LoVo (cell line): ENCODE data around the gene CBX8.

ENCODE experiments used
- DNase-seq: peaks from one replicate; pipeline ENCODE4 v3.0.0-alpha.2; 2016; ENCODE audit warnings: low spot score

CBX8 gene

DNA sequence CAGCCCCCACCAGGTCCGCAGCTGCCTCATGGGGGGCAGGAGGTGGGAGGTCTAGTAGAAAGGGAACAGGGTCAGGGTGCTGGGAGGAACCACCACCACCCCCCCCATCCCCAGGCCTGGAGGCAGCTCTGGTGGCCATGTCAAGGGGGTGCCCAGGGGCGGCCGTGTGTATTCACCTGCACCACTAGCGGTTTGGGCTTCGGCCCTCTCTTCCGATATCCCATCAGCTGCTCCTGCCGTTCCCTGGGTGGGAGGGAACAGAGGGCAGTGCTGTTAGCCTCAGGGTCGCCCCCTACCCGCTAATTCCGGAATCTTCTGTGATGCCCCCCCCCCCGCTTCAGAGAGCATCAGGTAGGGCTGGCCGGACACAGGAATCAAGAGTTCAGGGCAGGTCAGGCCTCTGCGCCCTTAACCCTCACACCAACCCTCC lies 38.6 kb upstream of the CBX8 start:
- no peak for DNase-seq

DNA sequence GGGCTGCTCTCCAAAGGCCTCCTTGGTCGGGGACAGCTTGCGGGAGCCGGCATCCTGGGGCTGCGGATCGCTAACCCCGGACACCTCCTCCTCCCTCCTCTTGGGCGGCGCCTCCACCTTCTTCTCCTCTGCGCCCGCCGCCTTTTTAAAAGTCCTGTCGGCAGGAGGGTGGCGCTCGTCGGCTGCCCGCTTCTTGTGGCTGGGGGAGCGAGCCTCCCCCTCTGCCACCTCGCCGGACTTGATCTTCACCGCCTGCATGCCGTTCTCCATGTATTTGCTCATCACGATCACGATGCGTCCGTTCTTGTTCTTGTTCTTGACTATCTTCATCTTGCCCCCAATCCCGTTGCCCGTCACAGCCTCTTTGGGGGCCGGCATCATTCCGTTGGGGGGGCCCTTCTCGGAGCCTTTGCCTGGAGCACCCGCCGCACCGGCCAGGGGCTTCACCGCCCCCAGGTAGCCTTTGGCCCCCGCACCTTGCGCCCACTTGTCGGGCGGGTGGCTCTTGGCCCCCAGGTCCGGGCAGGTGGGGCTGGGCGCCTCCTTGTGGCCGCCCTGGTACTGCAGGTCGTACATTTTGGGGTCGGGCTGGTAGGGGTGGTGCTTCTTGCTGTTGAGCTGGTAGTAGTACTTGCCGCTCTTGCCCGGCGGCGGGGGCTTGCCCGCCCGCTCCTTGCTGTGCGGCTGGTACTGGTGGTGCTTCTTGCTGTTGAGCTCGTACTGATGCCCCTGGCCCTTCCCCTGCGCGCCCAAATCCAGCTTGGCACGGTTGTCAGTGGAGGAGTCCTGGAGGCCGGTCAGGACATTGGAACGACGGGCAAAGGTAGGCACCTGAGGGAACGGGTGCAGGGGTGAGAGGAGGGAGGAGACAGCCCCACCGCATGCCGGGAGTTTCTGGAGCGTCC lies 37.9 kb upstream of the CBX8 start:
- DNase-seq = no peak

- DNase-seq = no peak
Observed at GRCh38 chr17:79833744-79834564, 37.1 kb upstream of the CBX8 start.

- no peak for DNase-seq
Observed at GRCh38 chr17:79833110-79833450, 36.2 kb upstream of the CBX8 start.

GRCh38 chr17:79832218-79833109 lies 35.6 kb upstream of the CBX8 start:
- no peak for DNase-seq

- no peak for DNase-seq
Observed at GRCh38 chr17:79831265-79832217, 34.7 kb upstream of the CBX8 start.

DNA sequence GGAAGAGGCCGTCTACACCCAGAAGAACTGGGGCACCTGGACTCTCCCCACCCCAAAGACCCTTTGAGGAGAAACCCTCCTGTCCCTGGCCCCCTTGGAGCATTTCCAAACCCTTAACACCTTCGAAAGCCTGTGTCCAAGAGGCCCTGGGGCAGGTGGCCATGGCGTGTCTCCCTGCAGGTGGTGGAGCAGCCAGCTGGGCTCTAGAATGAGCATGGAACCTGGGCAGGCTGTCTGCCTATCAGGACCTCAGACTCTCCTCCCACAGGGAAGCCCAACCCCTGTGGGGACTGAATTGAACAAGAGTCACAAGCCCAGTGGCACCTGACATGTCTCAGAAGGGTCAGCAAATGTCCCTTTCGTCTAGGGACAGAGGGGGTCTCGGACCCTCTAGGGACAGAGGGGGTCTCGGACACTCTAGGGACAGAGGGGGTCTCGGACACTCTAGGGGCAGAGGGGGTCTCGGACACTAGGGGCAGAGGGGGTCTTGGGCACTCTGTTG lies 33.9 kb upstream of the CBX8 start:
- no peak for DNase-seq

- DNase-seq = no peak
Observed at GRCh38 chr17:79830303-79830702, 33.4 kb upstream of the CBX8 start.

DNA sequence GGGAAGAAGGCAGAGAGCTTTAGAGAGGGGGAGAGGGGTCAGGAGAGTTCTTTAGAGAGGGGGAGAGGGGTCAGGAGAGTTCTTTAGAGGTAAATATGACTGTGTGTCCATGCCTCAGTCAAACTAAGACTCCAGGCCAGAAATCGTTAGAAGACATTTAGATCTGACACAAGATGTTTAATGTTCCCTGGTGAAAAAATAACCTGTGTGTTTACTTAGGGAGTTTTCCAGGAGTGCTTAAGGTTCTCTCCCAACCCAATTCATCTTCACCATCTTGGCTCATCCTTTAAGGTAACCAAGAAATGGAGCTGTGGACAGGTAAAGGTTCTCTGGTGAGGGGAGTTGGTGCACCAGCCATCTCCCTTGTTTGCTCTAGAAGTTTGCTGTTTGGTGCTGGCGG lies 32.6 kb upstream of the CBX8 start:
- DNase-seq = no peak

DNA sequence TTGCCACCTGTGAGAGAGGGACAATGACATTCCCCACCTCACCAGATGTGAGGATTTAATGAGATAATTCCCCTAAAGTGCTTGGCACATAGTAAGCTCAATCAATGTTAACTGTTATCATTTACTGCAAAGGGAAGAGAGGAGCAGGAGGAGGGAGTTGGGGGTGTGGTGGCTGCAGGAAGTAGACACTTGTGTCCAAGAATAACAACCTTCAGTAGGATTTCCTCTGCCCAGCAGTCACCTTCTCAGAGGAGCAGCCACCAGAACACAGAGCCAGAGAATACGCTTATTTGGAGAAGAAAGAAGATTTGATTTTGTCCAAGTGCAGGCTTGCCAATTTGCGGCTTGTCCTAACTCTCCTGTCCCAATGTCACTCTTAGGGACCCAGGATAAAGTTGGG lies 32.1 kb upstream of the CBX8 start:
- DNase-seq = no peak

DNA sequence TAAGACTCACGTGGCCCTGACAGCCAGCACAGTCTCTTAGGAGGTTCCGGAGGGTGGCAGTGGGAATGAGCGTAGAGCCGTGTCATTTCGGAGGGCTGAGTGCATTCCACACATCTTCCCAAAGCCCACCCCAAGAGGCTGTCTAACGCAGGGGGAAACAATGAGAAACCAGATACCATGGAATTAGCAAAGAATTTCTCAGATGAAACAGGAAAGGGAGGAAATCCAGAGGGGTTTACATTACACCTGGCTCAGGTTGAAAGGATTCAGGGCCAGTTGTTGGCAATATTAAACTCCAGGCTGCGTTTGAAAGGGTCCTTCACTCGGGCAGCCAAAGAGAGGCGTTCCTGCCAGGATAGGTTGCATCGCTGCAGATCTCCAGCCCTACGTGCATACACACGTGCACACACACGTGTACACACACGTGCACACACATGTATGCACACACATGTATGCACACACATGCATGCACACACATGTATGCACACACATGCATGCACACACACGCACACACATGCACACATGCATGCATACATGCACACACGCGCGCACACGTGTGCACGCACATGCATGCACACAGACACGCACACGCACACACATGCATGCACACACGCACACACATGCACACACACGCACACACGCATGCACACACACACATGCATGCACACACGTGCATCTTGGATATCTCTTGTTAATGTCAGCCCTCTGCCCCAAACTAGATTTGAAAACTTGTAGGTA lies 30.1 kb upstream of the CBX8 start:
- DNase-seq = no peak

GRCh38 chr17:79826204-79826680 lies 29.4 kb upstream of the CBX8 start:
- no peak for DNase-seq

DNA sequence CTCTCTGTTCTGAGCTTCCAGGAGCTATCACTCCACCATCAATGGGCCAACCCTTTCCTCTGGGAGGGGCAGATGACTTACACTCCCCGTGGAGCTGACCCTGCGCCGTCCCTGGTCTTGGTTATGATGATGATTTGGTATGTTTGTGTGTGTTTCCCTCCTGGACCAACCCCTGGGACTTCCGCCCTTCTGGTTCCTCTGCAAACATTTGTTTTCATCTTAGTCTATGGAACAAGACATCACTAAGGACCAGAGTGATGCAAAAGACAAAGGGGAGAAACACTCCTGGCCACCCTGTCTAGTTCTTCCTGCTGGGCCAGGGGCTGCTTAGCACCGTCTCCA lies 28.7 kb upstream of the CBX8 start:
- DNase-seq = no peak

DNA sequence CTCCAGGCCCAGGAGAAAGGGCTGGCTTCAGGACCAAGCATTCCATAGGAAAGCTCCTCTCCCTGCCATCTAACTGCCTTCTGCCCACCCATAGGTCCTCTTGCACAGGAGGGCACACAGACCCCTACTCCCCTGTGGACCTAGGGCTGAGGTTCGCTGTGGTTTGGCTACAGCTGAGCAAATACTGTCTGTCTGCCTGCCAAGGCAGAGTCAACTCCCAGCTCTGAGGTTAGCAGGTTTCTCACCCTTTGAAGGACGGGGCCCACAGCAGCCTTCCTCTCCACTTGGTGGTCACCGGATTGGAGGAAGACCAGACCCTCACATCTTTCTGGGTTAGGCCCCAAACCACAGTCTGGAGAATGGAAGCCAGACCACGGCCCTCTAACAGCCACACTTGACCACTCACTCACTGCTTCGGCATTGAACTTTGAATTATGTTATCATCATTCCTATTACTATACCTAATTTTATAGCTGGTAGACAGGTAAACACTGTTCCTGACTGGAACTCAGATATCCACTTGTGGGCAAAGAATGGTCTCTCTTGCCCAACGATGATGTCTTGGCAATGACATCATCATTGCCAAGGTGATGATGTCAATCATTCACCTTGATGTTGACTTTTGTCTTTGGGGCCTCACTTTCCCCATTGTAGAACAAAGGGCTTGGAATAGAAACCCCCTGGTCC lies 28.2 kb upstream of the CBX8 start:
- DNase-seq = no peak

GRCh38 chr17:79824234-79824633 lies 27.4 kb upstream of the CBX8 start:
- DNase-seq = no peak

- no peak for DNase-seq
Observed at GRCh38 chr17:79822583-79823124, 25.8 kb upstream of the CBX8 start.

DNA sequence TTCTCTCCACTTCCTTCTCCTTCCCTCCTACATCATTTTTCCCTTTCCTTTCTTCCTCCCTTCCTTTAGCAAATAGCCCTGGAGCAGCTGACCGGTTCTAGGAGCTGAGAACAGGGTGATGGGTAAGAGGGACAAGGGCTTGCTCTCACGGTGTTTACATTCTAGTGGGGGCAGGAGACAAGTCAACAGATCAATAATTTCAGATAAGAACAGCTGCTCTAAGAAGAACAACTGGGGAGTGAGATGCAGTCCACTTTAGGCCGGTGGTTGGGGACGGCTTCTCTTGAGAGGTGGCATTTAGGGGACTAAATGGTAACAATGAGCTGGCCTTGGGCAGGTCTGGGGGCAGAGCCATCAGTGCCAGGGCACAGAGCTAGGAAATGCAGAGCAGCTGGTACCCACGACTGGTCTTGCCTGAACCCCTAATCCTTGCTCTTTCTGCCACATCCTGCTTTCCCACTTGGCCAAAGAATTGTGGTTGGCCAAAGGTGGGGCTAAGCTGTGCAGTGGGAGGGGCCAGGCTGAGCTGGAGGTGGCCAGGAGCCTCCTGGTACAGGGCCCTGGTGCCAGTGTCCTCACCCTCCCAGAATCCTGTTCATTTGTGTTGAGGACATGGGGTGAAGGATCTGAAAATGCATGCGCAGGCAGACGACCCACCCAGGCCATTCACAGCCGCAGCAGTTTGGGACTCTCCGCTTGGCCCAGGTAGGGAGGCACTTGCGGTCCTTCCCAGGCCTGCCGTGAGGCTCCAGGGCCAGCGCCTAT lies 24.6 kb upstream of the CBX8 start:
- DNase-seq = no peak

DNA sequence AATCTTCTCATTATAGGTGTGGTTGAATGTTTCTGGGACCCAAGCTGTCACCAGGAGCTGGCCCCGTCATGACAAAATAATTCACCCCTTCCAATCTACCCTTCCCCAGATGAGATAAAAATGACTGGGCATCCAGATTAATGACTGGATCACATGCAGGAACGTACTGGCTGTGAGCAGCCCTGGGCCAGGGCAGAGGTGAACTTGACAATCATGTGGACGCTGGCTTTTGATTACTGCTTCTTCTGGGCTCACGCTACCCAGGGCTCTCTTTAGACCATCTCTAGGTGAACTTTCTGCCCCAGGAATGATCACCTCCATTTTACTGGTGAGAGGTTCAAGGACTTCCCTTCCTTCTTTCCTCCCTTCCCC lies 24.1 kb upstream of the CBX8 start:
- no peak for DNase-seq
